D721Med (cell line): ENCODE measurements around the gene DGKB.

Source experiments
- DNase-seq: peaks from one replicate; pipeline ENCODE4 v3.0.0; 2011; ENCODE audit warnings: low spot score; ENCODE audit not compliant: insufficient read length
- FAIRE-seq: peaks from 2 replicates; lab custom pipeline; 2011; peaks lifted over from hg19 to GRCh38; lab: Jason Lieb, UNC
- CTCF ChIP-seq: IDR thresholded peaks from 2 replicates; pipeline ENCODE4 v1.5.1; 2012; ENCODE audit warnings: mild to moderate bottlenecking, control low read depth; ENCODE audit not compliant: insufficient read depth; ENCODE audit errors: missing control alignments

Gene DGKB

GRCh38 chr7:14207138-14207537 is 695.4 kb downstream of the DGKB start:
- DNase-seq = no peak
- no peak for FAIRE-seq
- TF ChIP-seq CTCF = no peak

DNA sequence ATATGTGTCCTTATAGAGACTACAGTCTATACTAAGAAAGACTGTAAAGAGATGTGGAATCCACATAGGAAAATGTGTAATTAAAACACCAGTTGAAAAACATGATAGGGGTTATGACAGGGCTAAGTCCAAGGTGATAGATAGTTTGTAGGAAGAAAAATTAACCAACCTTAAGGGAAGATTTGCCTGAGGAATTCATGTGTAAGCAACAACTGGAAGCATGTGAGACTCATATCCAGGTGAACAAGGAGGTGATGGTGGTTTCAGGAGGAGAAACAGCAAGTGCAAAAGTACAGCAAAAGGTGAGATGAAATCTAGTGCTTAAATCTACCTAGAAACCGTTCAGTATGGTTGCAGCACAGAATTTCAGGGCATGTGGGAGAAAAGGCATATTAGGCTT is 696.4 kb downstream of the DGKB start:
- TF ChIP-seq CTCF = no peak
- FAIRE-seq = no peak
- DNase-seq = no peak

DNA sequence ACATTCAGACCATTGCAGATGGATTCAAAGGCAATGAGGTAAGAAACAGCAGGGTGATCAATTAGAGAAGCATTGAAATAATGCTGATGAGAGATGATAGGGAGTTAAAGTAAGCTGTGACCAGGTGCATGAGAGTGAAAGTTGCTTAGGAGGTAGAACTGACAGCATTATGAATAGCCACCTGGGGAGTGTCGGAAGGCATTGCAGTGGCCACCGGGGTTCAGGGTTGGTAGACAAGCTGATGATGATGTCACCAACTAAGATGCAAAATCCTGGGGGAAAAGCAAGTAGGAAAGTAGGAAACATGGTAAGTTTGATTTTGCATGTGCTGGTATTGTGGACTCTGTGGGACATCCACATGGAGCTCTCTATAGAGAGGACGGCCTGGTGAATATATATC is 701.2 kb downstream of the DGKB start:
- TF ChIP-seq CTCF = no peak
- FAIRE-seq (no peak), DNase-seq (no peak)

DNA sequence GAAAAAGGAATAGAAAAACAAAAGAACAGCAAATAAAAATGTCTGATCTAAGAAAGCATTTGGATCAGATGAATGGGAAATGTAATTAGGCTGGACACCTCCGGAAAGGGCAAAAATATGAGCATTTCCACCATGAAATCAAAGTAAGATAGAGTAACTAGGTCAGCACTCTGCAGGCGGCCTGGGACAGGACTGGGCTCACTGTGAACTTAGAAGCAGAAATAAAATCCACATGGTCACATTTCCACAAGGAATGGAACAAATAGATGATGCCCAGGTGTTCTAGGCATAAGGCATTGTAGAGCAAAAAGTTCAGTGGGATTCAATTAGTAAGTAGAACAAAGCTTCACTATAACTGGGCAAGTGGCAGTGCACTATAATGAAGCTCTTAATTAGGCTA is 703.2 kb downstream of the DGKB start:
- DNase-seq (no peak), FAIRE-seq (no peak)
- no peak for TF ChIP-seq CTCF

GRCh38 chr7:14197280-14197679 is 705.3 kb downstream of the DGKB start:
- FAIRE-seq = no peak
- DNase-seq = no peak
- TF ChIP-seq CTCF = no peak

- no peak for FAIRE-seq
- TF ChIP-seq CTCF = no peak
- no peak for DNase-seq
These were observed 706.0 kb downstream of the DGKB start for GRCh38 chr7:14196555-14196954.

DNA sequence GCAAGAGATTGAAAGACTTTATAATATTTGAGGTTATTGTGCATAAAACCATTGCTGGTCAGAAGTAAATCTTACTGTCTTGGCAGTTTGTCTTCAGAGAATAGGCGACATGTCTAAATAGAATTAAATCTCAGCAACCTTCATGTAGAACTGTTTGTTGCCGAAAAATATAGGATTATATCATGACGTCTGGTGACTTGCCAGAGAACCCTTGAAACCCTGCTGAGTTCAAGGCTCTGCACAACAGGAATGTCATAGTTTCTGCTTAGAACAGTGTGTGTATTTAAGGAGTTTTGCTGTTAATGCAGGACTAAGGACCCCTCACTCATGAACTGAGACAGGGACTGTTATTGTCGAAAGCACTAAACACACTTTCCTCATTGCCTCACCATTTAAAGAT is 706.7 kb downstream of the DGKB start:
- FAIRE-seq = no peak
- no peak for DNase-seq
- no peak for TF ChIP-seq CTCF
